ENCODE results near the gene CSNK1G2.

DNA sequence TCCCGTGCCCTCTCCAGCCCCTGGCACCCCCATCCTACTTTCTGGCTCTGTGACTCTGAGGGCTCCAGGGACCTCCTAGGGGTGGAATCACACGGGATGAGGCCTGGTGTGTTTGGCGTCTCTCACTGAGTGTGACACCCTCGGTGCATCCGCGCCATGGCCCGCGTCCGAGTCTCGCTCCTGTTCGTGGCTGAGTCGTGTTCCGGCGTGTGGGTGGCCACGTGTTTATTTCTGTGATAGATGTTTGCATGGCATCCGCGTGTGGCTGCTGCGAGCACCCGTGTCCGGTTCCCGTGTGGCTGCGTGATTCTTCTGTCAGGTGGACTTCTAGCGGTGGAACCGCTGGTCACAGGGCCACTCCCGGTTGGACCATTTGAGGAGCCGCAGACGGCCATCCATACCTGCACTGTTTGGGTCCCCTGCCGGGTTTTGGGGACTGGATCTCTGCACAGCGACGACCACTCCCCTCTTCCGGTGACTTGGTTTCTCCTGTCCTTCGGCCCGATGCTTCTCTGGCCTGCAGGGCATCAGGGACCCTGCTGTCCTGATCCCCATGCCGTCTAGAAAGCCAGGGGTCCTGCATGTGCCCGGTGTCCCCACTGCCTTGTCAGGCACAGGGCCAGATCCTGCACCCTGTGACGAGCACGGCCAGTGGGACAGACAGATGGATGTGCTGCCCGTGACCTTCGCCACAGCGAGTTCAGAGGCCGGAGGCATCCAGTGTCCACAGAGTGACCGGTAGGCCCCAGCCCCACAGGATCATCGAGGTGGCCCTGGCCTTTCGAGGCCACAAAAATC, 8.5 kb downstream of the CSNK1G2 start:
- TF ChIP-seq YY1 (IDR thresholded peaks at IDR 0.05; ENCODE audit: insufficient read depth, insufficient read length) (no peak), ZNF274 (IDR thresholded peaks at IDR 0.05; ENCODE audit: low read depth, low read length) (no peak)
